Keratinocyte (primary cell): ENCODE data around the gene TVP23A.

Source experiments
- EZH2 ChIP-seq: IDR thresholded peaks from one replicate; pipeline ENCODE4 v1.6.1; 2012; ENCODE audit warnings: inconsistent platforms, mild to moderate bottlenecking, low read length, moderate library complexity
- TF ChIP-seq, protein P1 (sequence below), 3 experiments: IDR thresholded peaks in 1 of 3; conservative IDR thresholded peaks in 1 of 3; optimal IDR thresholded peaks in 1 of 3; 2 replicates in 2 of 3; 3 replicates in 1 of 3; pipeline versions ENCODE3 to v1.5.1; 2011; ENCODE audit warnings: low read length in 3 of 3, mild to moderate bottlenecking in 3 of 3, moderate library complexity in 2 of 3, control low read depth in 1 of 3, inconsistent platforms in 1 of 3; ENCODE audit not compliant: insufficient read depth in 2 of 3; ENCODE audit errors: extremely low read depth in 1 of 3

DNA sequence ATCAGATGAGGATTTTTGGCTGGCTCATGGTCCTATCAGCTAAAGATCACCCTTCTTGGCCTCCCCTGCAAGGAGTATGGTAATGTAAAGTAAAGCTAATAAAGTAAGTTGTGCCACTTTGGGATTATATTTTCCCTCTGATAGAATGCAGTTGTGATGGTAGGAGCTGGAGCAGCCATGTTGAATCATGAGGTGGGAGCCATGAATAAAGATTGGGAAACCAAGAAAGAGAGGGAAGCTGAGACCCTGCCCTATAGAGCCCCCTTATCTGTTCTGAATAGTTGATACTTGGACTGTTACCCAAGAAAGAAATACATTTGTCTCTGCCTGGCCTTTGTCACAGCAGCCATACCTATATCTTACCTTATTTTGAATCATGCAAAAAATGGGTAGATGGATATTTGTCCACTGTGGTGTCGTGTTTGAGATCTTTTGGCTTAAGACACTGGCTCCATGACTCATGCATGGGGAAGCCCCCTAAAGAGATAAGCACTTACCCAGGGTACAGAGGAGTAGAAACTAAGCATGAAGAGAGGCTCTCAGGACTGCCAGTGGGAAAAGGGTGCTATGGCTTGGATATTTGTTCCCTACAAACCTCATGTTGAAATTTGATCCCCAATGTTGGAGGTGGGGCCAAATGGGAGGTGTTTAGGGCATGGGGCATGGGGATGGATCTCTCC is 17.7 kb upstream of the TVP23A start:
- TF ChIP-seq, protein P1, sequence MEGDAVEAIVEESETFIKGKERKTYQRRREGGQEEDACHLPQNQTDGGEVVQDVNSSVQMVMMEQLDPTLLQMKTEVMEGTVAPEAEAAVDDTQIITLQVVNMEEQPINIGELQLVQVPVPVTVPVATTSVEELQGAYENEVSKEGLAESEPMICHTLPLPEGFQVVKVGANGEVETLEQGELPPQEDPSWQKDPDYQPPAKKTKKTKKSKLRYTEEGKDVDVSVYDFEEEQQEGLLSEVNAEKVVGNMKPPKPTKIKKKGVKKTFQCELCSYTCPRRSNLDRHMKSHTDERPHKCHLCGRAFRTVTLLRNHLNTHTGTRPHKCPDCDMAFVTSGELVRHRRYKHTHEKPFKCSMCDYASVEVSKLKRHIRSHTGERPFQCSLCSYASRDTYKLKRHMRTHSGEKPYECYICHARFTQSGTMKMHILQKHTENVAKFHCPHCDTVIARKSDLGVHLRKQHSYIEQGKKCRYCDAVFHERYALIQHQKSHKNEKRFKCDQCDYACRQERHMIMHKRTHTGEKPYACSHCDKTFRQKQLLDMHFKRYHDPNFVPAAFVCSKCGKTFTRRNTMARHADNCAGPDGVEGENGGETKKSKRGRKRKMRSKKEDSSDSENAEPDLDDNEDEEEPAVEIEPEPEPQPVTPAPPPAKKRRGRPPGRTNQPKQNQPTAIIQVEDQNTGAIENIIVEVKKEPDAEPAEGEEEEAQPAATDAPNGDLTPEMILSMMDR (optimal IDR thresholded peaks at IDR 0.05 in 1 of 3, IDR thresholded peaks at IDR 0.05 in 1 of 3, conservative IDR thresholded peaks at IDR 0.05 in 1 of 3; ENCODE audit: extremely low read depth in 1 of 3, insufficient read depth in 2 of 3, low read length in 3 of 3) = no peak
- TF ChIP-seq EZH2 = no peak
